NT2/D1 (cell line): Measurements from ENCODE around the gene THPO.

ENCODE experiments used
- DNase-seq: peaks from one replicate; pipeline ENCODE4 v3.0.0-alpha.2; 2011; ENCODE audit warnings: low read depth, low spot score
- H3K27me3 ChIP-seq: 2 replicates; pipeline ENCODE4 v1.6.0; 2011; ENCODE audit warnings: mild to moderate bottlenecking; ENCODE audit not compliant: insufficient read length, insufficient read depth
- H3K36me3 ChIP-seq: 2 replicates; pipeline ENCODE4 v1.6.1; 2011; ENCODE audit warnings: mild to moderate bottlenecking, low read length, mixed read lengths; ENCODE audit not compliant: insufficient read depth, insufficient read length
- H3K4me1 ChIP-seq: 2 replicates; pipeline ENCODE4 v1.5.1; 2011; ENCODE audit not compliant: insufficient read depth, insufficient read length
- H3K4me3 ChIP-seq: 2 replicates; pipeline ENCODE4 v1.5.1; 2011; ENCODE audit warnings: low read depth; ENCODE audit not compliant: insufficient read length
- H3K9ac ChIP-seq: 2 replicates; pipeline ENCODE4 v1.6.0; 2011; ENCODE audit warnings: low read depth; ENCODE audit not compliant: insufficient read length
- H3K9me3 ChIP-seq: 2 replicates; pipeline ENCODE4 v1.5.1; 2011; ENCODE audit warnings: mild to moderate bottlenecking, low read length; ENCODE audit not compliant: insufficient read depth
- SUZ12 ChIP-seq: IDR thresholded peaks from 2 replicates; pipeline ENCODE4 v1.6.1; 2011; ENCODE audit not compliant: insufficient read length, insufficient read depth; ENCODE audit errors: extremely low read depth
- YY1 ChIP-seq: IDR thresholded peaks from 2 replicates; pipeline ENCODE4 v1.6.1; 2011; ENCODE audit not compliant: insufficient read length, insufficient read depth
- ZNF274 ChIP-seq: IDR thresholded peaks from 2 replicates; pipeline ENCODE4 v1.6.1; 2011; ENCODE audit warnings: mild to moderate bottlenecking, low read depth, low read length

Gene THPO

DNA sequence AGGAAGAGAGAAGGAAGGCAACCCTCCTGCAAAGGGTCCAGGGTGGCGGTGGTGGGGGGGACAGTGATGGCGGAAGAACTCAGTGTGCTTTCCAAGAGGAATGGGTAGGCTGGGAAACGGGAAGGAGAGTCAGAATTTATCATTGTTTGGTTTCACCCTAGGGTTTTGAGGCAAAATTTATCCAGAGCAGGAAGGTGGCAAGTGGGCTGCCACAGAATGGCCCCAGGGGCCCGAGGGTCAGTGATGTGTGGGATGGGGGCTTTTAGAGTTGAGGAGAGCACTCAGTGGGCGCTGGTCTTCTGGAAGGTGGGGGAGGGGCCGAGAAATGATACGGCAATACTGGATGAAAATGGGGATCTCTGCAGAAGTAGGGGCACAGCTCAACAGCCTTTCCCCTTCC is 40.0 kb downstream of the THPO start:
- no peaks in the 10 kb centered on the region for H3K9me3 ChIP-seq
- peaks cover 67% of the 10 kb centered on the region for H3K36me3 ChIP-seq
- TF ChIP-seq YY1 (no peak), ZNF274 (no peak), SUZ12 (no peak)
- H3K9ac ChIP-seq: peak overlapping the region; percentile 12
- DNase-seq: no peak
- H3K4me1 ChIP-seq: peaks cover 16% of the 10 kb centered on the region
- no peak overlapping the region for H3K4me3 ChIP-seq
- no peaks in the 10 kb centered on the region for H3K27me3 ChIP-seq

DNA sequence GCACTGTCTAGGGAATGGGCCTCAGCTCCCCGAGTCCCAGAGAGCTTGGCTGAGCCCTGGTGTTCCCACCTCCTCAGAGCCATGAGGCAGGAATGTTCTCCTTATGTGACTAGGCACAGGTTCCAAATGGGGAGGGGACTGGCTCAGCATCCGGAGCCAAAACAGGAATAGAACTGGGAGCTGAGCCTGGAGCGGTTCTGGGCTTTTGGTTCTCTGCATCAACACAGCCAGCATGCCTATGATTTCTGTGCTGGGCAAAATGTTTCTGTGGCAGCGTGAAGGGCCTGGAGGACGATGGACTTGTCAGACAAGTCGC is 40.6 kb downstream of the THPO start, which contains the start of gene FAM131A:
Gene FAM131A, plus strand, starts transcription at position 202 of the 316 bp plus-strand sequence. Its CDS starts 31 bp downstream, at position 233.
- TF ChIP-seq SUZ12: no peak
- TF ChIP-seq YY1: no peak
- TF ChIP-seq ZNF274: no peak
- H3K27me3 ChIP-seq: no peaks in the 10 kb centered on the region
- no peak for DNase-seq

DNA sequence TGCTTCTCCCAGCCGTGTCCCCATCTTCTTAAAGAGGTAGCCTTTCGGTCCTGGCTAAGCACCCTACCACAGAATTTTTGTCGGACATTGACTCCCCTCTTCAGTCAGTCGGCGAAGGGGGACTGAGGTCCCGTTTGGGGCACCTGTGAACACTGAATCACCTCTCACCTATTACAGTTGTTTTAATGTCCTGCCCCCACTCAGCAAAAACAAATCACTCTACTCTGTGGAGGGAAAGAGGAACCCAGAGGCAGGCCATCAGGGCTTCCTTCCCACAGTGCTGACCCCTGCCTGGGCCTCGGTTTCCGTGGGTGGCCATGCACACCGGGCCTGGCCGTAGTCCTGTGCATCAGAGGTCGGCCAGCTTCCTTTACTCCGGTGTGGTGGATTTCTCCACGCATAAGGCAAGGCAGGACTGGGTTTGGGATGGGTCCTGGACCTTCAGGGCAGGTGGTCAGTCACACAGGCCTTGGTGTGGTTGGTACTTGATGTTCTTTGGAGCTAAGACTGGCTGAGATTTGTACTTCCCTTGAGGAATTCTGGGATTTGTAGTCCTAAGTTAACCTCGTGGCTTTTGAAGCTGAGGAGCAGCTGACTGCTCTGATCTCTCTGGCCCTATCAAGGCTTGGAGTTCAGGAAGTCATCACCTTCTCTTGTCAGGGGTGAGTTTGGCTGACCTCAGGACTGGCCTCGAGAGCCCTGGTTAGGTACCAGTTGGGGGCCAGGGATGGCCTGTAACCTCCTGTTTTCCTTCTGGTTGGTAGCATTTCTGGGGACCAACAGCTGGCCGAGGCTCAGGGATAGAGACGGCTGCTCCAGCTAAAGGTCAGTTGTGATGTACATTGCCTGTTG is 41.2 kb downstream of the THPO start:
- H3K9ac ChIP-seq: peak overlapping the region; percentile 96

More for the DNA sequence above, 40.6 kb downstream of the THPO start, which contains the start of gene FAM131A:
- Histone ChIP-seq H3K9ac (peak within 1 kb of the TSS; percentile 96), H3K4me3 (peak within 1 kb of the TSS; percentile 90), H3K36me3 (peaks cover 67% of the 10 kb centered on the region), H3K9me3 (no peaks in the 10 kb centered on the region), H3K4me1 (peaks cover 13% of the 10 kb centered on the region)

DNA sequence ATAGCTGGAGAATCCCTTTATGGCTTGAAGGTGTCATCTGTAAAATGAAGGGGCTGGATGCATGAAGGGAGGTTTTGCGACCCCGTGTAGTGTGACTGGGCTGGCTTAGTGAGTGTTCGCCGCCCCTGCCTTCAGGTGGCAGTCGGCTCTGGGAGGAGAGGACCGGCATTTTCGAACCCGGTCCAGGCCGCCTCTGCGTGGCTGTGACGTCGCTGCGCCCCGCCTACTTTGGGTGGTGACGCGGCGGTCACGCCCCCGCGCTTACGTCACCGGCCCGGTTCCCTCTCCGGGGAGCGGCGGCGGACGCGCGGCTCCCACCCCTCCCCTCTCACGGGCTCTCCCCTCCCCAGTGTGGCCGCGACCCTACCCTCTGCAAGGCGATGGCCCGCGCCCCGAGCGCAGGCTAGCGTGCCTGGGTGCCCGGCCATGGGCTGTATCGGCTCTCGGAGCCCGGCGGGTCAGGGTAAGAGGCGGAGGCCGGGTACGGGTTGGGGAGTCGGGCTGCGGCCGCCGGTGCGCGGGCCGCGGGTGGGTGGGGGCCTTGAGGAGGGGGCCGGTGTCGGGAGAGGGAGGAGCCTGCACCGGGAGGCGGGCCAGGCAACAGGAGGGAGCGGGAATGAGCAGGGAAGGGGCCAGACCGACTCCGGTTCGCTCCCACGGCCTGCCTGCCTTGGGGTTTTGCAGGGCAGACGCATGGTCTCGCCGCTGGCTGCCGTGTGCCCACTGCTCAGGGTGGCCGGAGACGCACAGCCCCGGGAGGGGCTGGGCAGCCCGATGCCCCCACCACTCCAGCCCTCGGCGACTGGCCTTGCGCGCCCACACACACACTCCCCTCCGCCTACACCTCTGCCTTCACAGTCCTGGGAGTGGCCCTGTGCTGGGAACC is 42.1 kb downstream of the THPO start:
- H3K27me3 ChIP-seq: no peaks in the 10 kb centered on the region
- peaks cover 16% of the 10 kb centered on the region for H3K4me1 ChIP-seq
- peak overlapping the region; percentile 90 for H3K4me3 ChIP-seq
- H3K9ac ChIP-seq: peak overlapping the region; percentile 96
- DNase-seq: peak; percentile 85
- H3K9me3 ChIP-seq: no peaks in the 10 kb centered on the region
- peaks cover 69% of the 10 kb centered on the region for H3K36me3 ChIP-seq
- TF ChIP-seq ZNF274 (no peak), SUZ12 (no peak), YY1 (no peak)

More for the DNA sequence above, 41.2 kb downstream of the THPO start:
- Histone ChIP-seq H3K4me1 (peaks cover 14% of the 10 kb centered on the region), H3K36me3 (peaks cover 68% of the 10 kb centered on the region), H3K4me3 (peak overlapping the region; percentile 90), H3K27me3 (no peaks in the 10 kb centered on the region), H3K9me3 (no peaks in the 10 kb centered on the region)
- TF ChIP-seq SUZ12: no peak
- TF ChIP-seq ZNF274: no peak
- no peak for TF ChIP-seq YY1
- peak; percentile 25 for DNase-seq

DNA sequence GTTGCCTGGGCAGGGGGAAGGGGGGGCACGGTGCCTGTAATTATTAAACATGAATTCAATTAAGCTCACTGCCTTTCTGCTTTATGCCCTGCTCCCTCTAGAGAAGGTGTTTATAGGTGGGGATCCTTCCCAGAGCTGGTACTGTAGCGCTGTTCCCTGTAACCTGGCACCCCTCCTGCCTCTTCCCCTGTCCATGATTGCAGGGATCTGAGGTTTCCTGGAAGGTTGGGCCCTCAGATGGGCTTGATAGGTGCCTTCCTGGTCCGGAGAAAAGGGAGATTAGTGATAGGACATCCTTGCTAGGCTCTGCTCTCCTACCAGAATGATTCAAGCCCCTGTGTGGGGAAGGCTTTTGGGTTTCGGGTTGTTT is 42.7 kb downstream of the THPO start:
- Histone ChIP-seq H3K9ac (peak overlapping the region; percentile 74), H3K4me1 (peaks cover 16% of the 10 kb centered on the region), H3K36me3 (peaks cover 68% of the 10 kb centered on the region), H3K27me3 (no peaks in the 10 kb centered on the region), H3K4me3 (no peak overlapping the region), H3K9me3 (no peaks in the 10 kb centered on the region)
- TF ChIP-seq YY1 (no peak), SUZ12 (no peak), ZNF274 (no peak)
- DNase-seq: no peak

DNA sequence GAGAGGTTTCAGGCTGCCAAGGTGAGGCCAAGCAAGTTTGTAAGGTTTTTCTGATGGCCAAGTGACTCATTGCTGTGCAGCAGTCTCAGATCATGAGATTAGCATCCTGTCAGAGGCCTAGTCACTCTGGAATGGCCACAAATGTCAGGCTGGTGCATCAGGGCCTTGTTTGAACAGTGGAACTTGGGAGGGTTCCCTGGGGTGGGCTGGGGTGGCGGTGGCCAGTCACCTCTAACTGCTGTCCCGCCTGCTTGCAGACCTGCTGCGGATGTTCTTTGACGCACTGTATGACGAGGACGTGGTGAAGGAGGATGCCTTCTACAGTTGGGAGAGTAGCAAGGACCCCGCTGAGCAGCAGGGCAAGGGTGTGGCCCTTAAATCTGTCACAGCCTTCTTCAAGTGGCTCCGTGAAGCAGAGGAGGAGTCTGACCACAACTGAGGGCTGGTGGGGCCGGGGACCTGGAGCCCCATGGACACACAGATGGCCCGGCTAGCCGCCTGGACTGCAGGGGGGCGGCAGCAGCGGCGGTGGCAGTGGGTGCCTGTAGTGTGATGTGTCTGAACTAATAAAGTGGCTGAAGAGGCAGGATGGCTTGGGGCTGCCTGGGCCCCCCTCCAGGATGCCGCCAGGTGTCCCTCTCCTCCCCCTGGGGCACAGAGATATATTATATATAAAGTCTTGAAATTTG is 43.4 kb downstream of the THPO start:
- no peaks in the 10 kb centered on the region for H3K9me3 ChIP-seq
- no peak for DNase-seq
- H3K27me3 ChIP-seq: no peaks in the 10 kb centered on the region
- H3K4me3 ChIP-seq: no peak overlapping the region
- peaks cover 74% of the 10 kb centered on the region for H3K36me3 ChIP-seq
- peaks cover 16% of the 10 kb centered on the region for H3K4me1 ChIP-seq
- TF ChIP-seq ZNF274 (no peak), YY1 (no peak), SUZ12 (no peak)
- no peak overlapping the region for H3K9ac ChIP-seq
